GM13976 (cell line): ENCODE data around the gene ADGRB2.

ENCODE experiments used
- DNase-seq: peaks from one replicate; pipeline ENCODE4 v3.0.0; 2012; ENCODE audit warnings: low spot score
- in situ Hi-C: fragments of 300-500 bp; cut with MboI; formaldehyde crosslinking; loops from one replicate; pipeline ENCODE4 v1.12.0; 2022; ENCODE audit warnings: low sequenced_read_pairs, mixed read lengths, inconsistent platforms; ENCODE audit not compliant: unreplicated experiment
- TF ChIP-seq, protein P1 (sequence below): IDR thresholded peaks from 2 replicates; pipeline ENCODE4 v1.5.1; 2012; ENCODE audit warnings: borderline replicate concordance, mild to moderate bottlenecking; ENCODE audit not compliant: insufficient read depth; ENCODE audit errors: extremely low read depth, missing control alignments, control extremely low read depth

The ADGRB2 gene

DNA sequence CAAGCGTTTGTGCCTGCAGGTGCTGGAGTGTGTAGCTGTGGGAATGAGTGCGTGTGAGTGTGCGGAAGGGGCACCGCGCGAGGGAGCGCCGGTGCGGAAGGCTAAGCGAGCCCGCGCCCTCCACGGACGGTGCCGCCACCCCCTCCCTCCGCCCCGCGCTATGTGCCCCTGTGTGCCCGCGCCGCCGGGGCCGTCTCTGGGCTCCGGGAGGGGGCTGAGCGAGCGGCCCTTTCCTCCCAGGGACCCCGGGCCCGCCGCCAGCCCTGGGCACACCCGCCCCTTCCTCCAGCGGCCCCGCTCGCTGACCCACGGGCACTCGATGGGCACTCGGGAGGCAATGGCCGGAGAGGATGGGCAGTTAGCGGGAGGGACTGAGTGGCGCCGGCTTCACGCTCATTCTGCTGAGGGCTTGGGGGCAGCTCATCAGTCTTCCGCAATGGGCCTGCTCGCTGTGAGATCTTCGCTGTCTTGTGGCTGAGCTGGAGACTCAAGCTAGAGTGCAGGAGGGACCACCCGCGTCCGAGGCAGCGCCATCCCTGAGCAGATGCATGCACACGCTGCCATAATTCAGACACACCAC is 8.6 kb upstream of the ADGRB2 start:
- DNase-seq, result no peak
- in situ Hi-C loops, result no loop called here
- TF ChIP-seq, protein P1, sequence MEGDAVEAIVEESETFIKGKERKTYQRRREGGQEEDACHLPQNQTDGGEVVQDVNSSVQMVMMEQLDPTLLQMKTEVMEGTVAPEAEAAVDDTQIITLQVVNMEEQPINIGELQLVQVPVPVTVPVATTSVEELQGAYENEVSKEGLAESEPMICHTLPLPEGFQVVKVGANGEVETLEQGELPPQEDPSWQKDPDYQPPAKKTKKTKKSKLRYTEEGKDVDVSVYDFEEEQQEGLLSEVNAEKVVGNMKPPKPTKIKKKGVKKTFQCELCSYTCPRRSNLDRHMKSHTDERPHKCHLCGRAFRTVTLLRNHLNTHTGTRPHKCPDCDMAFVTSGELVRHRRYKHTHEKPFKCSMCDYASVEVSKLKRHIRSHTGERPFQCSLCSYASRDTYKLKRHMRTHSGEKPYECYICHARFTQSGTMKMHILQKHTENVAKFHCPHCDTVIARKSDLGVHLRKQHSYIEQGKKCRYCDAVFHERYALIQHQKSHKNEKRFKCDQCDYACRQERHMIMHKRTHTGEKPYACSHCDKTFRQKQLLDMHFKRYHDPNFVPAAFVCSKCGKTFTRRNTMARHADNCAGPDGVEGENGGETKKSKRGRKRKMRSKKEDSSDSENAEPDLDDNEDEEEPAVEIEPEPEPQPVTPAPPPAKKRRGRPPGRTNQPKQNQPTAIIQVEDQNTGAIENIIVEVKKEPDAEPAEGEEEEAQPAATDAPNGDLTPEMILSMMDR, result no peak

DNA sequence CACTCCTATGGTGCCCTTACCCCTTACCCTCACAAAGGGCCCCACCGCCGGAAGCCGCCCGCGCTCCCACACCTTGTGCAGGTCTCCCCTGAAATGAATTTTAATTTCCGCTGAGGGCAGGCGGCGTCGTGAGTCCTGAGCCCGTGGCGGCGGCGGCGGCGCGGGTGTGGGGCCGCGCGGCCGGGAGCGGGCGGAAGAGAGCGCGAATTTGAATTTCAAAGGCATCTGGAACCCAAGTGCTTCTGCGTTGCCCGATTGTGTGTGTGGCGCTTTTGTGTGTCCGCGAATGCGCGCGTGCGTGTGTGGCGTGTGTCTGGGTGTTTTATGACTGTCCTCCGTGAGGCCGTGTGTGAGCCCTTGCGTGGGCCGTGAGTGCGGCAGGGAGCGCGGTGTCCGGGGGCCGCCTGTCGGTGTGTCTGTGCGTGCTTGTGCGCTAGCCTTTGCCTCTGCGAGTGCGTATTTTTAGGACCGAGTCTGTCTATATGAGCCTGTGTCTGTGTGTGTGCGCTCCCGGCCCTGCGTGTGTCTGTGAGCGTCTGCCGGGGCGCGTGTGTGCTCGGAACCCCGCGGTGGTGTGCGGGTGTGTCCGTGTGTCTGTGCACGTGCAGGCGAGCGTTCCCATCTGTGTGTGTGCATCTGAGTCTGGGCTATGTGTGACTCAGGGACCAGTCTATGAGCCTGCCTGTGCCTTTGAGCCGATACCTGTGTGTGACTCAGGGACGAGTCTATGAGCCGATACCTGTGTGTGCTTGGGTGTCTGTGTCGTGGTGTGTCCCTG is 7.9 kb upstream of the ADGRB2 start:
- in situ Hi-C loops, result no loop called here
- TF ChIP-seq, protein P1, result no peak
- DNase-seq, result no peak

DNA sequence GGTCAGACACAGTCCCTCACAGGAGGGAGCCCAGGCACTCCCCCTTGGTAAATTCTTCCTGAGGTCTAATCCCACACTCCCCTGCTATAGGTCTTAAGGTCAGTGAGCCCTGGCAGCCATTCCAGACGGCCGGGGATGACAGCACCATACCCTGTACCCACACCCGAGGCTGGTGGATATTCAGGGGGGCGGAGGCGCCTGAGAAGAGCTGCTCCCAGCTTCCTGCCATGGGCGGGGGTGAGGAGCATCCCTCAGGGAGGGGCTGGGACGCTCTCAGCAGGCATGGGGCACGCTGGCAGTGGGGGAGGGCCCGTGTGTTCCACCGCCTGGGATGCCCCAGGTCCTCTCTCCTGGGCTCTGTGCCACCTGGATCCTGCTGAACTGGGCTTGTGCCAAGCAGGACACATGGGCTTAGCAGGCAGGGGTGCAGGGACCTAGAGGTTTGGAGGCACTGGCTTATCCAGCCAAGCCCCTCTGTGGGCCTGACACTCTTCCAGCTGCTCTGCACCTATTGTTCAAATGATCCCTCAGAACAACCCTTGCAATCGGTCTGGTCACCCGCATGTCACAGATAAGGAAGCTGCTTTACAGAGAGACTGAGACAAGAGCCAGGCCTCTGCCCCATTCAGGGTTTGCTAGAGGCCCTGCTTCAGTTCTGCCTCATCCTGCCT is 5.7 kb upstream of the ADGRB2 start:
- in situ Hi-C loops, result no loop called here
- TF ChIP-seq, protein P1, result no peak
- DNase-seq, result no peak

DNA sequence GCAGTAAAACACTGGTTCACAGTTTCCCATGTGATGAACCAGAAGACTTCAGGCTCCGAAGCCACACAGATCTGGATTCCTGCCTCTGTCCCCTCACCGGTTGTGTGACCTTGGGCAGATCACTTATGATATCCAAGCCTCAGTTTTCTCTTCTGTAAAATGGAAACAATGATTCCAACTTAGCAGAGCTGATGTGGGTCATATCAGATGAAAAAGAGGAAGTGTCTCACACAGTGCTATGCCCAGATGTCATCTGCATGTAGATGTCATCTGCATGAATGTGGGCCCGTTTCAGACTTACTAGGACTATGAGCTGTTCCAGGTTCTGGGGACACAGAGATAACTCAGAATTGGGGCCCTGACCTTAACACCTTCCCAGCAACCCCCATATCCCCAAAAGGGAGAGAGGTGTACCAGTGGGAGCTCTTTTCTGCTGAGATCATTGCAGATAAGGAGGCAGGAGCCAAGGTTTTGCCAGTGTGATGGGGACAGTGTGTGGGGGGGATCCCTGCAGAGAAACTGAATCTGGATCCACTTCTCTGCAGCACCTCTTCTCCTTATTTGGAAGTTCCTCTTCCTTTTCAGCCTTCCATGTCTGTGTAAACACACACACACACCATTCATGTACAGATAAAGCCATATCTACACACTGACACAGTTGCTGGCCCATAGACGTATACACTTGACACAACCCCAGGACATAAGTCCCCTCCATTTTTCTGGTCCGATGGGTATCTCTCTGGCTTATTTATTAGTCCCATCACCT is 5.0 kb upstream of the ADGRB2 start:
- in situ Hi-C loops, result no loop called here
- no peak for DNase-seq
- TF ChIP-seq, protein P1, result no peak

DNA sequence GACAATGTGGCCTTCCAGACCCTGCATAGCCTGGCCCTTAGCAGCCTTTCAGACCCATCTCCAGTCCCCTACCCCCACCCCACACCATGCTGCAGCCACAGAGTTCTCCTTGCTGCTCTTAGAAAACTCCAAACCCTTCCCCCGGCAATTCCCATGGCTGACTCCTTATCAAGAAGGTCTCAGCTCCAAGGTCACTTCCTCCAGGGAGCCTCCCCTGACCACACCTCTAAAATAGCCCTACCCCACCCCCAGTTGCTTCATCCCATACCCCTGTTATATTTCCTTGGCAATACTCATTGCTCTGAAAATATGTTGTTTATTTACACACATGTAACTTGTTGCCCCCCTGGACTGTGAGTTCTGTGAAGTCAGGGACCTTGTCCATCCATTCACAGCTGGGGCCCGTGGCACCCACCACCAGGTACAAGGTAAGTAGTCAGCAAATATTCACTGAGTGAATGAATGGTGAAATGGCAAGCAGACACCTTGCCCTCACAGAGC is 4.3 kb upstream of the ADGRB2 start:
- in situ Hi-C loops, result no loop called here
- DNase-seq, result no peak
- TF ChIP-seq, protein P1, result no peak

DNA sequence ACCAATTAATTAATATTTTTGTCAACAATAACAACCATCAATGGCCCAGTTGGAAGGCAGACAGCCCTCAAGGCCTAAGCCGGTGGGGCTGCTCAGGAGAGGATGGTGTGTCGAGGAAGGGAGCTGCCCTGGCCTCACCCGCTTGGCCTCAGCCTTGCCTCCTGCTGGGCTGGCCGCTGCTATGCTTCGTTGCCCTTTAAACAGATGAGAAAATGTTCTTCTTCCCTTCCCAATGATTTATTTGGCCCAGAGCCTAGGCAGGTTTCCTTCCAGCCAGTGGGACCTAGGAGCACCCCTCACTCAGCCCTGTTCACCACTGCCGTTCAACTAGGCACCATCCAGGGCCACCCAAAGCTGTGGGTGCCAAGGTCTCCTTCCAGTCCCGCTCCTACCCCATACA is 3.1 kb upstream of the ADGRB2 start:
- in situ Hi-C loops, result no loop called here
- DNase-seq, result no peak
- TF ChIP-seq, protein P1, result no peak
